Glutamatergic neuron (in vitro differentiated cells): Measurements from ENCODE around the gene PTK7. TPM values are rescaled to one million over a fixed set of nuclear protein-coding genes. Genes with fewer than 3 reads are reported as not detected.

Source experiments
- DNase-seq: peaks from one replicate; pipeline ENCODE4 v3.0.0; 2022
- H3K27ac Mint-ChIP-seq: one replicate; pipeline ENCODE4 v1.8.0; 2020; ENCODE audit warnings: mild to moderate bottlenecking, mixed read lengths, inconsistent platforms; ENCODE audit not compliant: unreplicated experiment
- H3K27me3 Mint-ChIP-seq: one replicate; pipeline ENCODE4 v1.8.0; 2020; ENCODE audit warnings: mild to moderate bottlenecking, moderate library complexity, mixed read lengths, inconsistent platforms; ENCODE audit not compliant: unreplicated experiment
- H3K36me3 Mint-ChIP-seq: one replicate; pipeline ENCODE4 v1.8.0; 2020; ENCODE audit warnings: mild to moderate bottlenecking, mixed read lengths, inconsistent platforms; ENCODE audit not compliant: unreplicated experiment
- H3K4me1 Mint-ChIP-seq: one replicate; pipeline ENCODE4 v1.8.0; 2020; ENCODE audit warnings: mild to moderate bottlenecking, low read depth, mixed read lengths, inconsistent platforms; ENCODE audit not compliant: unreplicated experiment
- H3K4me3 Mint-ChIP-seq: one replicate; pipeline ENCODE4 v1.8.0; 2020; ENCODE audit warnings: mild to moderate bottlenecking, mixed read lengths, inconsistent platforms; ENCODE audit not compliant: unreplicated experiment
- H3K9me3 Mint-ChIP-seq: one replicate; pipeline ENCODE4 v1.8.0; 2020; ENCODE audit warnings: mild to moderate bottlenecking, moderate library complexity, mixed read lengths, inconsistent platforms; ENCODE audit not compliant: unreplicated experiment
- CTCF ChIP-seq: fragments of 200-600 bp; sonication (generic); IDR thresholded peaks from one replicate; pipeline ENCODE4 v1.5.0; 2021; ENCODE audit not compliant: partially characterized antibody, unreplicated experiment
- total RNA-seq: library from RNA; stranded (reverse); fragmentation: NEBNext Ultra II Directional; extraction: Animal tissue kit (Norgen Biotek cat#: 25700); gene quantifications from one replicate; pipeline ENCODE4 v1.2.1, GENCODE V29; 2021; ENCODE audit not compliant: unreplicated experiment

PTK7 gene
- total RNA-seq, 1 donor from 2014 or later, result 166 TPM

- Mint-ChIP-seq H3K36me3 (peaks cover 17% of the 10 kb centered on the region), H3K27ac (no peak overlapping the region)
Measured at GRCh38 chr6:43204271-43205105, 128.4 kb downstream of the PTK7 start.

GRCh38 chr6:43205849-43206248 is 129.7 kb downstream of the PTK7 start:
- Mint-ChIP-seq H3K4me3 (no peak overlapping the region), H3K27ac (no peak overlapping the region), H3K36me3 (peaks cover 14% of the 10 kb centered on the region), H3K27me3 (peaks cover 4% of the 10 kb centered on the region), H3K4me1 (peaks cover 3% of the 10 kb centered on the region), H3K9me3 (peaks cover 2% of the 10 kb centered on the region)
- TF ChIP-seq CTCF, result no peak
- no peak for DNase-seq

More at GRCh38 chr6:43204271-43205105, 128.4 kb downstream of the PTK7 start:
- H3K27me3 Mint-ChIP-seq, result peaks cover 4% of the 10 kb centered on the region
- H3K4me3 Mint-ChIP-seq, result no peak overlapping the region
- H3K9me3 Mint-ChIP-seq, result peaks cover 2% of the 10 kb centered on the region
- TF ChIP-seq CTCF, result no peak
- peaks cover 3% of the 10 kb centered on the region for H3K4me1 Mint-ChIP-seq
- DNase-seq, result no peak

GRCh38 chr6:43207286-43207685 is 131.2 kb downstream of the PTK7 start:
- Mint-ChIP-seq H3K27me3 (peaks cover 4% of the 10 kb centered on the region), H3K4me1 (peaks cover 3% of the 10 kb centered on the region), H3K9me3 (no peaks in the 10 kb centered on the region), H3K4me3 (no peak overlapping the region), H3K27ac (no peak overlapping the region), H3K36me3 (peaks cover 8% of the 10 kb centered on the region)
- no peak for TF ChIP-seq CTCF
- no peak for DNase-seq

Other genes starting within 250 kb of the PTK7 start
- 80.2 TPM for gene RPL7L1, start 196.7 kb upstream of the PTK7 start, total RNA-seq
- not detected for gene PTCRA, start 160.3 kb upstream of the PTK7 start, total RNA-seq
- gene CNPY3, start 146.8 kb upstream of the PTK7 start, total RNA-seq, result 36.8 TPM
- gene GNMT, start 115.6 kb upstream of the PTK7 start, total RNA-seq, result 0.54 TPM
- 13.8 TPM for gene PEX6, start 97.1 kb upstream of the PTK7 start, total RNA-seq
- 59.1 TPM for gene PPP2R5D, start 91.7 kb upstream of the PTK7 start, total RNA-seq
- gene MEA1, start 62.4 kb upstream of the PTK7 start, total RNA-seq, result 42.7 TPM
- 119 TPM for gene KLHDC3, start 62.1 kb upstream of the PTK7 start, total RNA-seq
- 109 TPM for gene RRP36, start 54.7 kb upstream of the PTK7 start, total RNA-seq
- gene CUL7, start 22.5 kb upstream of the PTK7 start, total RNA-seq, result 43.3 TPM
- 50.5 TPM for gene MRPL2, start 16.9 kb upstream of the PTK7 start, total RNA-seq
- gene KLC4, start 16.7 kb upstream of the PTK7 start, total RNA-seq, result 62.3 TPM
- 20.7 TPM for gene SRF, start 95.0 kb downstream of the PTK7 start, total RNA-seq
- gene CUL9, start 105.9 kb downstream of the PTK7 start, total RNA-seq, result 51.6 TPM
- gene DNPH1, start 153.2 kb downstream of the PTK7 start, total RNA-seq, result 3.5 TPM
- gene TTBK1, start 167.2 kb downstream of the PTK7 start, total RNA-seq, result 47.3 TPM
- 0.34 TPM for gene SLC22A7, start 221.9 kb downstream of the PTK7 start, total RNA-seq
- 0.69 TPM for gene CRIP3, start 232.5 kb downstream of the PTK7 start, total RNA-seq